Panc1 (cell line): ENCODE measurements around the gene WDR93. TPM values are rescaled to one million over a fixed set of nuclear protein-coding genes. Genes with fewer than 3 reads are reported as not detected.

Experiments
- ATAC-seq: fragments of 200-7000 bp; cut with Tn5 transposase; 2 replicates; pipeline ENCODE4 v1.9.1; 2020; ENCODE audit warnings: mild to moderate bottlenecking, moderate library complexity
- BruUV-seq: library from RNA; stranded (reverse); fragments of 400-500 nt; replicated peaks from 2 replicates; lab custom pipeline; 2021; lab: Mats Ljungman, UMichigan
- CTCF ChIA-PET: fragments of 300-600 bp; sonication (Branson Sonifier 250); formaldehyde crosslinking; loops from one replicate; lab custom pipeline; 2022; ENCODE audit warnings: antibody characterized with exemption; lab: Charles Lee
- POLR2A ChIA-PET: fragments of 300-600 bp; sonication (Branson Sonifier 250); formaldehyde crosslinking; loops from one replicate; lab custom pipeline; 2022; ENCODE audit warnings: antibody characterized with exemption; lab: Charles Lee
- DNase-seq: peaks from one replicate; pipeline ENCODE4 v3.0.0-alpha.2; 2010; ENCODE audit warnings: low read depth, low spot score
- H3K27ac ChIP-seq: 2 replicates; pipeline ENCODE4 v1.5.1; 2011; ENCODE audit warnings: mild to moderate bottlenecking, low read length, inconsistent platforms
- H3K27me3 ChIP-seq: fragments of 200-500 bp; sonication (Bioruptor generic); 2 replicates; pipeline ENCODE4 v1.6.0; 2014; ENCODE audit warnings: low read length, inconsistent platforms; ENCODE audit not compliant: control insufficient read depth, insufficient read depth
- H3K36me3 ChIP-seq: fragments of 200-500 bp; sonication (Bioruptor generic); 2 replicates; pipeline ENCODE4 v1.5.1; 2014; ENCODE audit warnings: inconsistent platforms, mild to moderate bottlenecking, low read length, moderate library complexity; ENCODE audit not compliant: control insufficient read depth, insufficient read depth
- H3K4me1 ChIP-seq: 2 replicates; pipeline ENCODE4 v1.5.1; 2011; ENCODE audit warnings: inconsistent platforms, mild to moderate bottlenecking, low read length, moderate library complexity; ENCODE audit not compliant: control insufficient read depth, insufficient read depth
- H3K4me3 ChIP-seq, 2 experiments: 2 replicates each; pipeline ENCODE4 v1.5.1; 2011 to 2012; ENCODE audit warnings: low read depth in 2 of 2, low read length in 2 of 2, mild to moderate bottlenecking in 2 of 2, inconsistent platforms in 1 of 2, moderate library complexity in 1 of 2
- H3K9me3 ChIP-seq: fragments of 200-500 bp; sonication (Bioruptor generic); 2 replicates; pipeline ENCODE4 v1.5.1; 2014; ENCODE audit warnings: low read depth, mild to moderate bottlenecking, inconsistent platforms, low read length, moderate library complexity; ENCODE audit not compliant: control insufficient read depth, insufficient read depth
- POLR2AphosphoS5 ChIP-seq: IDR thresholded peaks from 2 replicates; pipeline ENCODE4 v1.6.1; 2012; ENCODE audit warnings: mild to moderate bottlenecking, low read depth, low read length, moderate library complexity
- SIN3A ChIP-seq: IDR thresholded peaks from 2 replicates; pipeline ENCODE4 v1.6.1; 2012; ENCODE audit warnings: low read depth, mild to moderate bottlenecking, low read length, moderate library complexity, borderline replicate concordance; ENCODE audit not compliant: insufficient read depth
- TCF7L2 ChIP-seq: IDR thresholded peaks from 2 replicates; pipeline ENCODE4 v1.6.1; 2011; ENCODE audit warnings: mild to moderate bottlenecking, low read depth, low read length, inconsistent platforms
- in situ Hi-C: cut with HindIII; loops from 2 replicates; pipeline ENCODE4 v1.10.0; 2016; ENCODE audit warnings: low sequenced_read_pairs, low pct_unique_long_range_greater_than_20kb
- intact Hi-C: fragments of 100-400 bp; cut with micrococcal nuclease; formaldehyde crosslinking; loops from one replicate; pipeline ENCODE4 v1.10.0; 2022; ENCODE audit not compliant: unreplicated experiment
- total RNA-seq: library from RNA; stranded (reverse); gene quantifications from one replicate; pipeline ENCODE4 v1.2.1, GENCODE V29; 2021; ENCODE audit not compliant: unreplicated experiment
- TF ChIP-seq, protein P1 (sequence below), 2 experiments: IDR thresholded peaks; 2 replicates each; pipeline ENCODE4 v1.6.1; 2011 to 2012; ENCODE audit warnings: low read depth in 2 of 2, control low read depth in 1 of 2, low read length in 1 of 2, mild to moderate bottlenecking in 1 of 2, moderate library complexity in 1 of 2; ENCODE audit not compliant: insufficient read depth in 1 of 2
- TF ChIP-seq, protein P2 (sequence below): fragments of 450-650 bp; IDR thresholded peaks from 2 replicates; pipeline ENCODE4 v1.5.1; 2017; ENCODE audit warnings: mild to moderate bottlenecking

The WDR93 gene
- total RNA-seq, 1 experiment from 2014 or later: 0.18 TPM

DNA sequence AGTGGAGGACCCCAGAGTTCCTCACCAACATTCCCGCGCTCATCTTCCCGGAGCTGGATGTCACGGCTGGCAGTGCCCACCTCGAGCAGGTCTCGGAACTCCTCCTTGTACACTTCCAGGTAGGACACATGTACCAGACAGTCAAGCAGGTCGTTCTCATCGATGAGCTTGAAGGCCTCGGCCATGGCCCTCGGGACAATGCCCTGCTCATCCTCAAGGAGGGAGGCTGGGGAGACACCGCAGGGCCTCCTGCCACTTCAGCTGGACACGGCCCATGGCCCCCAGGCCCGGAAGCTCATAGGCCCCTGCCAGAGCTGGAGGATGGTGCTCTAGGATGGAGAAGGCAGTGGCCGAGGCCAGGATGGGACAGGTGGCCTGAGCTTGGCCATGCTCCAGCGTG lies 40.9 kb upstream of the WDR93 start:
- H3K9me3 ChIP-seq: no peaks in the 10 kb centered on the region
- no peaks in the 10 kb centered on the region for H3K4me1 ChIP-seq
- no TSS peak for BruUV-seq
- intact Hi-C loops: no loop called here
- no peaks in the 10 kb centered on the region for H3K36me3 ChIP-seq
- CTCF ChIA-PET: no interaction called here
- H3K4me3 ChIP-seq: no peak overlapping the region
- ATAC-seq: no peak
- no peaks in the 10 kb centered on the region for H3K27me3 ChIP-seq
- no peak for TF ChIP-seq SIN3A
- TF ChIP-seq, protein P1, sequence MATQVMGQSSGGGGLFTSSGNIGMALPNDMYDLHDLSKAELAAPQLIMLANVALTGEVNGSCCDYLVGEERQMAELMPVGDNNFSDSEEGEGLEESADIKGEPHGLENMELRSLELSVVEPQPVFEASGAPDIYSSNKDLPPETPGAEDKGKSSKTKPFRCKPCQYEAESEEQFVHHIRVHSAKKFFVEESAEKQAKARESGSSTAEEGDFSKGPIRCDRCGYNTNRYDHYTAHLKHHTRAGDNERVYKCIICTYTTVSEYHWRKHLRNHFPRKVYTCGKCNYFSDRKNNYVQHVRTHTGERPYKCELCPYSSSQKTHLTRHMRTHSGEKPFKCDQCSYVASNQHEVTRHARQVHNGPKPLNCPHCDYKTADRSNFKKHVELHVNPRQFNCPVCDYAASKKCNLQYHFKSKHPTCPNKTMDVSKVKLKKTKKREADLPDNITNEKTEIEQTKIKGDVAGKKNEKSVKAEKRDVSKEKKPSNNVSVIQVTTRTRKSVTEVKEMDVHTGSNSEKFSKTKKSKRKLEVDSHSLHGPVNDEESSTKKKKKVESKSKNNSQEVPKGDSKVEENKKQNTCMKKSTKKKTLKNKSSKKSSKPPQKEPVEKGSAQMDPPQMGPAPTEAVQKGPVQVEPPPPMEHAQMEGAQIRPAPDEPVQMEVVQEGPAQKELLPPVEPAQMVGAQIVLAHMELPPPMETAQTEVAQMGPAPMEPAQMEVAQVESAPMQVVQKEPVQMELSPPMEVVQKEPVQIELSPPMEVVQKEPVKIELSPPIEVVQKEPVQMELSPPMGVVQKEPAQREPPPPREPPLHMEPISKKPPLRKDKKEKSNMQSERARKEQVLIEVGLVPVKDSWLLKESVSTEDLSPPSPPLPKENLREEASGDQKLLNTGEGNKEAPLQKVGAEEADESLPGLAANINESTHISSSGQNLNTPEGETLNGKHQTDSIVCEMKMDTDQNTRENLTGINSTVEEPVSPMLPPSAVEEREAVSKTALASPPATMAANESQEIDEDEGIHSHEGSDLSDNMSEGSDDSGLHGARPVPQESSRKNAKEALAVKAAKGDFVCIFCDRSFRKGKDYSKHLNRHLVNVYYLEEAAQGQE (IDR thresholded peaks at IDR 0.05; ENCODE audit: insufficient read depth in 1 of 2, low read depth in 2 of 2, low read length in 1 of 2): no peak
- TF ChIP-seq TCF7L2: no peak
- TF ChIP-seq POLR2AphosphoS5: no peak
- TF ChIP-seq, protein P2, sequence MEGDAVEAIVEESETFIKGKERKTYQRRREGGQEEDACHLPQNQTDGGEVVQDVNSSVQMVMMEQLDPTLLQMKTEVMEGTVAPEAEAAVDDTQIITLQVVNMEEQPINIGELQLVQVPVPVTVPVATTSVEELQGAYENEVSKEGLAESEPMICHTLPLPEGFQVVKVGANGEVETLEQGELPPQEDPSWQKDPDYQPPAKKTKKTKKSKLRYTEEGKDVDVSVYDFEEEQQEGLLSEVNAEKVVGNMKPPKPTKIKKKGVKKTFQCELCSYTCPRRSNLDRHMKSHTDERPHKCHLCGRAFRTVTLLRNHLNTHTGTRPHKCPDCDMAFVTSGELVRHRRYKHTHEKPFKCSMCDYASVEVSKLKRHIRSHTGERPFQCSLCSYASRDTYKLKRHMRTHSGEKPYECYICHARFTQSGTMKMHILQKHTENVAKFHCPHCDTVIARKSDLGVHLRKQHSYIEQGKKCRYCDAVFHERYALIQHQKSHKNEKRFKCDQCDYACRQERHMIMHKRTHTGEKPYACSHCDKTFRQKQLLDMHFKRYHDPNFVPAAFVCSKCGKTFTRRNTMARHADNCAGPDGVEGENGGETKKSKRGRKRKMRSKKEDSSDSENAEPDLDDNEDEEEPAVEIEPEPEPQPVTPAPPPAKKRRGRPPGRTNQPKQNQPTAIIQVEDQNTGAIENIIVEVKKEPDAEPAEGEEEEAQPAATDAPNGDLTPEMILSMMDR: no peak
- no peak for DNase-seq
- no peak overlapping the region for H3K27ac ChIP-seq
- POLR2A ChIA-PET: no interaction called here
- in situ Hi-C loops: no loop called here

DNA sequence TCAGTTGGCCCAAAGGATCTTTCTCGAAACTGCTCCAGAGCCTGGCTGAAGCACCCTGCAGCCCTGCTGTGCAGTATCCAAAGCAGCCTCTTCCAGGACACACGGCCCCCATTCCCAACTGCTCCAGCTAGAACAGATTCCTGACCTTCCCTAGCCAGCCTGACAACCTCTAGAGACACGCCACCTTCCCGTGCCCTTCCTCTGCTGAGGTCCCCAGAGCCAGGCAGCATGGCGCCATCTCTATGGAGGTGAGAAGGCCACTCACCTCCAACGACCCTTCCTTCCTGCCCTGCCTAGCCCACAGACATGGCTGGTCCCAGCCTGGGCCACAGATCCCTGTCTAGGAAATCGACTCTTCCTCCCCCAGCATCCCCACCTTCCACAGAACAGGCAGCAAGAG lies 38.5 kb upstream of the WDR93 start:
- H3K9me3 ChIP-seq: no peaks in the 10 kb centered on the region
- no peak for DNase-seq
- POLR2A ChIA-PET: no interaction called here
- in situ Hi-C loops: no loop called here
- no peaks in the 10 kb centered on the region for H3K36me3 ChIP-seq
- intact Hi-C loops: no loop called here
- H3K27ac ChIP-seq: no peak overlapping the region
- TF ChIP-seq, protein P2: no peak
- TF ChIP-seq POLR2AphosphoS5: no peak
- TF ChIP-seq, protein P1 (IDR thresholded peaks at IDR 0.05; ENCODE audit: insufficient read depth in 1 of 2, low read depth in 2 of 2, low read length in 1 of 2): no peak
- no peak for TF ChIP-seq SIN3A
- TF ChIP-seq TCF7L2: no peak
- no TSS peak for BruUV-seq
- CTCF ChIA-PET: no interaction called here
- ATAC-seq: no peak
- no peak overlapping the region for H3K4me3 ChIP-seq
- H3K4me1 ChIP-seq: no peaks in the 10 kb centered on the region
- no peaks in the 10 kb centered on the region; the same call in 1 of the 2 replicates for H3K27me3 ChIP-seq
